Trophoblast cell (in vitro differentiated cells and primary cell): ENCODE data around the gene GPSM1.
A peak's percentile ranks its signal among the peaks of the same experiment; 100 is the strongest.

Experiments used
- DNase-seq, 2 donors: peaks; one replicate each; pipeline ENCODE4 v3.0.0-alpha.2; 2016
- H2AFZ ChIP-seq: 2 replicates; pipeline ENCODE4 v1.6.1; 2013; ENCODE audit warnings: low read length, moderate library complexity, mild to moderate bottlenecking; ENCODE audit not compliant: insufficient read depth, poor library complexity
- H2AK5ac ChIP-seq: 2 replicates; pipeline ENCODE4 v1.6.1; 2013; ENCODE audit warnings: mild to moderate bottlenecking, low read length
- H2BK120ac ChIP-seq: 2 replicates; pipeline ENCODE4 v1.6.1; 2013; ENCODE audit warnings: low read length, mild to moderate bottlenecking, moderate library complexity; ENCODE audit not compliant: insufficient read depth, poor library complexity
- H2BK12ac ChIP-seq: 2 replicates; pipeline ENCODE4 v1.6.1; 2013; ENCODE audit warnings: mild to moderate bottlenecking, low read length, moderate library complexity
- H2BK5ac ChIP-seq: 2 replicates; pipeline ENCODE4 v1.6.1; 2013; ENCODE audit warnings: low read length, low read depth, moderate library complexity, mild to moderate bottlenecking; ENCODE audit not compliant: poor library complexity
- H3K14ac ChIP-seq: 2 replicates; pipeline ENCODE4 v1.6.1; 2013; ENCODE audit warnings: mild to moderate bottlenecking, low read length
- H3K18ac ChIP-seq: 2 replicates; pipeline ENCODE4 v1.6.1; 2013; ENCODE audit warnings: mild to moderate bottlenecking, low read length
- H3K23ac ChIP-seq: 2 replicates; pipeline ENCODE4 v1.6.1; 2013; ENCODE audit warnings: low read length
- H3K27ac ChIP-seq: 2 replicates; pipeline ENCODE4 v1.5.1; 2013; ENCODE audit warnings: low read depth, mild to moderate bottlenecking, inconsistent platforms, low read length, moderate library complexity
- H3K27me3 ChIP-seq: 2 replicates; pipeline ENCODE4 v1.6.1; 2013; ENCODE audit warnings: inconsistent platforms, mild to moderate bottlenecking, low read length, moderate library complexity; ENCODE audit not compliant: insufficient read depth
- H3K36me3 ChIP-seq, 2 experiments: 1 replicate in 1 of 2; 2 replicates in 1 of 2; pipeline ENCODE4 v1.6.1; 2013; ENCODE audit warnings: low read length in 2 of 2, mild to moderate bottlenecking in 2 of 2, moderate library complexity in 1 of 2; ENCODE audit not compliant: insufficient read depth in 2 of 2, control insufficient read depth in 1 of 2
- H3K4ac ChIP-seq: 2 replicates; pipeline ENCODE4 v1.6.1; 2013; ENCODE audit warnings: low read depth, mild to moderate bottlenecking, low read length, moderate library complexity
- H3K4me1 ChIP-seq, 2 experiments: 1 replicate in 1 of 2; 2 replicates in 1 of 2; pipeline ENCODE4 v1.6.1; 2013; ENCODE audit warnings: low read length in 2 of 2, mild to moderate bottlenecking in 2 of 2, moderate library complexity in 1 of 2; ENCODE audit not compliant: insufficient read depth in 2 of 2, control insufficient read depth in 1 of 2
- H3K4me2 ChIP-seq: 2 replicates; pipeline ENCODE4 v1.6.1; 2013; ENCODE audit warnings: inconsistent platforms, mild to moderate bottlenecking, low read length, moderate library complexity
- H3K4me3 ChIP-seq: 2 replicates; pipeline ENCODE4 v1.5.1; 2013; ENCODE audit warnings: mild to moderate bottlenecking, low read depth, low read length, inconsistent platforms
- H3K79me1 ChIP-seq: one replicate; pipeline ENCODE4 v1.6.1; 2013; ENCODE audit warnings: low read length
- H3K79me2 ChIP-seq: 2 replicates; pipeline ENCODE4 v1.6.1; 2013; ENCODE audit warnings: low read length, mild to moderate bottlenecking; ENCODE audit not compliant: control insufficient read depth, insufficient read depth, poor library complexity
- H3K9ac ChIP-seq: 2 replicates; pipeline ENCODE4 v1.6.1; 2013; ENCODE audit warnings: mild to moderate bottlenecking, low read length
- H3K9me3 ChIP-seq: 2 replicates; pipeline ENCODE4 v1.6.1; 2013; ENCODE audit warnings: low read depth, mild to moderate bottlenecking, control low read depth, inconsistent platforms, low read length; ENCODE audit not compliant: insufficient read depth
- H4K12ac ChIP-seq: 2 replicates; pipeline ENCODE4 v1.6.1; 2013; ENCODE audit warnings: low read depth, mild to moderate bottlenecking, low read length, moderate library complexity
- H4K8ac ChIP-seq: 2 replicates; pipeline ENCODE4 v1.6.1; 2013; ENCODE audit warnings: low read depth, mild to moderate bottlenecking, low read length, moderate library complexity
- H4K91ac ChIP-seq: one replicate; pipeline ENCODE4 v1.6.1; 2013; ENCODE audit warnings: low read depth, mild to moderate bottlenecking, low read length, moderate library complexity
- WGBS: extraction: QIAGEN DNeasy Blood & Tissue Kit; methylation state at CpG from one replicate; pipeline ENCODE4 v1.1.7; 2013; ENCODE audit warnings: missing lambda C conversion rate; ENCODE audit not compliant: insufficient read length, insufficient coverage; ENCODE audit errors: extremely low coverage; 5-methylcytosine and 5-hydroxymethylcytosine counted together

The GPSM1 gene

GRCh38 chr9:136299541-136299940 is 27.8 kb upstream of the GPSM1 start:
- no peak overlapping the region for H2BK120ac ChIP-seq
- no peaks in the 10 kb centered on the region for H3K4me1 ChIP-seq
- no peak for DNase-seq
- peaks cover 1% of the 10 kb centered on the region for H3K9me3 ChIP-seq
- H2BK12ac ChIP-seq: no peak overlapping the region
- H4K91ac ChIP-seq: no peak overlapping the region
- no peak overlapping the region for H2AK5ac ChIP-seq
- no peak overlapping the region for H3K18ac ChIP-seq
- H2BK5ac ChIP-seq: no peak overlapping the region
- no peaks in the 10 kb centered on the region for H3K79me2 ChIP-seq
- H2AFZ ChIP-seq: no peak overlapping the region
- no peak overlapping the region for H3K4me3 ChIP-seq
- no peak overlapping the region for H3K9ac ChIP-seq
- H3K79me1 ChIP-seq: no peaks in the 10 kb centered on the region
- no peaks in the 10 kb centered on the region for H3K36me3 ChIP-seq
- H4K12ac ChIP-seq: no peak overlapping the region
- H3K27me3 ChIP-seq: no peaks in the 10 kb centered on the region
- no peak overlapping the region for H4K8ac ChIP-seq
- no CpG with 5 or more reads among the region's 7 CpGs for WGBS
- no peak overlapping the region for H3K4ac ChIP-seq
- no peak overlapping the region for H3K14ac ChIP-seq
- no peak overlapping the region for H3K4me2 ChIP-seq
- no peak overlapping the region for H3K23ac ChIP-seq
- no peak overlapping the region for H3K27ac ChIP-seq

GRCh38 chr9:136300016-136300545 is 27.3 kb upstream of the GPSM1 start:
- no peak overlapping the region for H4K8ac ChIP-seq
- no peak overlapping the region for H2BK12ac ChIP-seq
- H3K4me3 ChIP-seq: no peak overlapping the region
- no peak overlapping the region for H4K91ac ChIP-seq
- no peak overlapping the region for H3K14ac ChIP-seq
- WGBS: no CpG with 5 or more reads among the region's 14 CpGs
- no peak overlapping the region for H2BK5ac ChIP-seq
- no peak for DNase-seq
- no peak overlapping the region for H2AFZ ChIP-seq
- H3K4ac ChIP-seq: no peak overlapping the region
- H2BK120ac ChIP-seq: no peak overlapping the region
- no peak overlapping the region for H2AK5ac ChIP-seq
- H3K79me2 ChIP-seq: no peaks in the 10 kb centered on the region
- no peaks in the 10 kb centered on the region for H3K27me3 ChIP-seq
- H3K4me1 ChIP-seq: no peaks in the 10 kb centered on the region
- no peaks in the 10 kb centered on the region for H3K36me3 ChIP-seq
- H3K4me2 ChIP-seq: no peak overlapping the region
- no peaks in the 10 kb centered on the region for H3K79me1 ChIP-seq
- no peaks in the 10 kb centered on the region for H3K9me3 ChIP-seq
- H3K27ac ChIP-seq: no peak overlapping the region
- H3K9ac ChIP-seq: no peak overlapping the region
- H3K23ac ChIP-seq: no peak overlapping the region
- H4K12ac ChIP-seq: no peak overlapping the region
- no peak overlapping the region for H3K18ac ChIP-seq

GRCh38 chr9:136300866-136301265 is 26.5 kb upstream of the GPSM1 start:
- peaks cover 2% of the 10 kb centered on the region for H3K9me3 ChIP-seq
- H4K91ac ChIP-seq: no peak overlapping the region
- no peaks in the 10 kb centered on the region for H3K27me3 ChIP-seq
- H2BK5ac ChIP-seq: no peak overlapping the region
- no peak overlapping the region for H3K14ac ChIP-seq
- H4K8ac ChIP-seq: no peak overlapping the region
- H3K9ac ChIP-seq: no peak overlapping the region
- no peak overlapping the region for H3K4me3 ChIP-seq
- H2BK120ac ChIP-seq: no peak overlapping the region
- no peak overlapping the region for H4K12ac ChIP-seq
- no peak overlapping the region for H3K27ac ChIP-seq
- no peak overlapping the region for H2AK5ac ChIP-seq
- H2BK12ac ChIP-seq: no peak overlapping the region
- no peaks in the 10 kb centered on the region for H3K79me1 ChIP-seq
- no peaks in the 10 kb centered on the region for H3K4me1 ChIP-seq
- H2AFZ ChIP-seq: no peak overlapping the region
- no peak overlapping the region for H3K4me2 ChIP-seq
- no CpG with 5 or more reads among the region's 13 CpGs for WGBS
- H3K36me3 ChIP-seq: no peaks in the 10 kb centered on the region
- no peak overlapping the region for H3K23ac ChIP-seq
- H3K79me2 ChIP-seq: no peaks in the 10 kb centered on the region
- no peak overlapping the region for H3K4ac ChIP-seq
- DNase-seq: no peak
- H3K18ac ChIP-seq: no peak overlapping the region

GRCh38 chr9:136302527-136302926 is 24.8 kb upstream of the GPSM1 start:
- Histone ChIP-seq H3K9ac (no peak overlapping the region), H3K27ac (no peak overlapping the region), H3K14ac (no peak overlapping the region), H3K4me3 (peak overlapping the region; percentile 4), H2BK120ac (no peak overlapping the region), H4K12ac (no peak overlapping the region), H3K27me3 (no peaks in the 10 kb centered on the region), H2BK5ac (no peak overlapping the region), H3K36me3 (no peaks in the 10 kb centered on the region), H3K79me2 (no peaks in the 10 kb centered on the region), H3K9me3 (peaks cover 6% of the 10 kb centered on the region), H3K4me2 (no peak overlapping the region), H3K4me1 (no peaks in the 10 kb centered on the region), H3K23ac (no peak overlapping the region), H3K79me1 (no peaks in the 10 kb centered on the region), H2BK12ac (no peak overlapping the region), H2AFZ (no peak overlapping the region), H4K8ac (no peak overlapping the region), H4K91ac (no peak overlapping the region), H2AK5ac (no peak overlapping the region), H3K18ac (no peak overlapping the region), H3K4ac (no peak overlapping the region)
- no peak for DNase-seq
- no CpG with 5 or more reads among the region's 12 CpGs for WGBS
